ENCODE results near the gene F2.

DNA sequence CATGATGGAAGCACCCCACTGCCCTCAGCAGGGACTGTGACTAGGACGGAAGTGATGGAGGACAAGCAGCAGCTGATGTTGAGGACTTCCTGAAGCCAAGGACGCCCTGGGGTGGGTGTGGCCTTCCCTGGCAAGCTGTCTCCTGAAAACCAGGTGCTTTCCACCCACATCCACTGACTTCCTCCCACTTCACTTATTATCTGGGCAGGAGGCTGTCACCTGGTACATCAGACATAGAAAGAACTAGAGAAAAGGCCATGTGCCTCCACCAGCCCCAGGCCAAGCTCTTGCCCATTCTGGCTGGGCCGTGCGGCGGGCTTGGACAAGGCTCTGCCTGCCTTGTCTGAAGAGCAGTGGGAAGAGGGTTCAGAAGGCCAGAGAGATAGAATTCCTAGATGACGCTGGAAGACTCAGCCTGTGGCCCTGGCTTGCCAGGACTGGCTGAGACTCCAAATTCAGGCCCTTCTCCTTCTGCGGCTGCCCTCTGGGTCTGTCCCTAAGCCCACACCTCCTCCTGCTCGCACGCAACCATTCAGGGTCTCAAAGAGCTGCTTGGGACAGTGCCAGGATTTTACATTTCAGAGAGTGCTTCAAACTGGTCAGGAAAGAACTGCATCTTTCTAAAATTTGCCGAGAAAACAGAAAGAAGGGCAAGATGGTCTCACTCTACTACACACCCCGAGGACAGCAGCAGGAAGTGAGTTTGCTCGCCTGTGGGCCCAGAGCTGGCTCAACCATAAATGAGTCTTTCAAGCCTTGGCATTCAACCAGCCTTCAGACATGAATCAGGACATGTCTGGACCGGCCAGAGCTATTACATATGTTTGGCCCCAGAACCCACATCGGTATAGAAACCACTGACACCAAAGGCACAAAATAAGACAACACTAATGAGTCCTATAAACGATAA is 31.9 kb upstream of the F2 start:
- TF ChIP-seq, protein P1, sequence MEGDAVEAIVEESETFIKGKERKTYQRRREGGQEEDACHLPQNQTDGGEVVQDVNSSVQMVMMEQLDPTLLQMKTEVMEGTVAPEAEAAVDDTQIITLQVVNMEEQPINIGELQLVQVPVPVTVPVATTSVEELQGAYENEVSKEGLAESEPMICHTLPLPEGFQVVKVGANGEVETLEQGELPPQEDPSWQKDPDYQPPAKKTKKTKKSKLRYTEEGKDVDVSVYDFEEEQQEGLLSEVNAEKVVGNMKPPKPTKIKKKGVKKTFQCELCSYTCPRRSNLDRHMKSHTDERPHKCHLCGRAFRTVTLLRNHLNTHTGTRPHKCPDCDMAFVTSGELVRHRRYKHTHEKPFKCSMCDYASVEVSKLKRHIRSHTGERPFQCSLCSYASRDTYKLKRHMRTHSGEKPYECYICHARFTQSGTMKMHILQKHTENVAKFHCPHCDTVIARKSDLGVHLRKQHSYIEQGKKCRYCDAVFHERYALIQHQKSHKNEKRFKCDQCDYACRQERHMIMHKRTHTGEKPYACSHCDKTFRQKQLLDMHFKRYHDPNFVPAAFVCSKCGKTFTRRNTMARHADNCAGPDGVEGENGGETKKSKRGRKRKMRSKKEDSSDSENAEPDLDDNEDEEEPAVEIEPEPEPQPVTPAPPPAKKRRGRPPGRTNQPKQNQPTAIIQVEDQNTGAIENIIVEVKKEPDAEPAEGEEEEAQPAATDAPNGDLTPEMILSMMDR (IDR thresholded peaks at IDR 0.05), result no peak
- no peak for TF ChIP-seq POLR2A (IDR thresholded peaks at IDR 0.05)
